ENCODE measurements around the gene SULT4A1.

DNA sequence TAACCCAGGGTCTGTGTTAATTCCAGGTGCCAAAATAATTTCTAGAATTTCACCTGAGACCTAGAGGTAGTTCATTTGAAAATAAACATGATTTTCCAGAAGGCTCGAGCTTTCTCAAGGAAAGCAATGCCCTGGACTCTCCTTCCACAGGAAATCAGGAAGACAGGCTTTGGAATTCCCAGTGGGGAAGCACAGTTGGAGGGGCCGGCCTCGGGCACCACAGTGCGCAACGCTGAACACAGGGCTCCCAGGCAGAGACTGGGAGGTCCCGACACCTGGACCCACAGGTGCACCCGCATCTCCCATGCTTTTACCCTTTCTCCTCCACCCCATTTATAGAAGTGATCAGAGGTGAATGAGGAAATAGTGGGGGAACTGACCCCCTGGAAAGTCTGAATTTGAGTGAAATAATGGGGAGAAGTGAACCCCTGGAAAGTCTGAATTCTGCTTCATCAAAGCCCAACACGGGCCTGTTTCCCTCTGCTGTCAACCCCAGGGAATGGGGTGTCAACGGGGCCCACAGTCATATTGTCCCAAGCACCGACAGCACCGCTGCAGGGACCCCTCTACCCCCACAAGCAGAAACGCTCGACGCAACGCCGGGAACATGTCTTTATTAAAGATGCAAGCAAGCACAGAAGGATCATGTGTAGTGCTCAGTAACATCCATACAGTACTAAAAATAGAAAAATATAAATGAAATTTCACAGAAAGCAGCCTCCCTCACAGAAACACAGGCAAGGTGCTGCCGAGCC lies 38.2 kb downstream of the SULT4A1 start:
- TF ChIP-seq, protein P1, sequence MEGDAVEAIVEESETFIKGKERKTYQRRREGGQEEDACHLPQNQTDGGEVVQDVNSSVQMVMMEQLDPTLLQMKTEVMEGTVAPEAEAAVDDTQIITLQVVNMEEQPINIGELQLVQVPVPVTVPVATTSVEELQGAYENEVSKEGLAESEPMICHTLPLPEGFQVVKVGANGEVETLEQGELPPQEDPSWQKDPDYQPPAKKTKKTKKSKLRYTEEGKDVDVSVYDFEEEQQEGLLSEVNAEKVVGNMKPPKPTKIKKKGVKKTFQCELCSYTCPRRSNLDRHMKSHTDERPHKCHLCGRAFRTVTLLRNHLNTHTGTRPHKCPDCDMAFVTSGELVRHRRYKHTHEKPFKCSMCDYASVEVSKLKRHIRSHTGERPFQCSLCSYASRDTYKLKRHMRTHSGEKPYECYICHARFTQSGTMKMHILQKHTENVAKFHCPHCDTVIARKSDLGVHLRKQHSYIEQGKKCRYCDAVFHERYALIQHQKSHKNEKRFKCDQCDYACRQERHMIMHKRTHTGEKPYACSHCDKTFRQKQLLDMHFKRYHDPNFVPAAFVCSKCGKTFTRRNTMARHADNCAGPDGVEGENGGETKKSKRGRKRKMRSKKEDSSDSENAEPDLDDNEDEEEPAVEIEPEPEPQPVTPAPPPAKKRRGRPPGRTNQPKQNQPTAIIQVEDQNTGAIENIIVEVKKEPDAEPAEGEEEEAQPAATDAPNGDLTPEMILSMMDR (conservative IDR thresholded peaks at IDR 0.05; ENCODE audit: low read length), result no peak
- no peak for TF ChIP-seq EZH2phosphoT487 (IDR thresholded peaks at IDR 0.05; ENCODE audit: borderline replicate concordance, low read depth, low read length)
